ENCODE measurements around the gene NLGN2. TPM values are rescaled to one million over a fixed set of nuclear protein-coding genes. Genes with fewer than 3 reads are reported as not detected.
A peak's percentile ranks its signal among the peaks of the same experiment; 100 is the strongest.

NLGN2 gene
- total RNA-seq, 1 donor from 2014 or later, result 3.1 TPM

- Histone ChIP-seq H3K36me3 (ENCODE audit: control insufficient read depth in 3 of 3, insufficient read depth in 3 of 3, low read length in 3 of 3) (peaks cover 0 to under 1% (median 0%) of the 10 kb centered on the region in 3 donors), H3K9me3 (ENCODE audit: control insufficient read depth in 3 of 3, low read length in 3 of 3) (no peaks in the 10 kb centered on the region), H3K27me3 (ENCODE audit: control insufficient read depth in 3 of 3, insufficient read depth in 3 of 3, low read length in 3 of 3) (no peaks in the 10 kb centered on the region), H3K4me1 (ENCODE audit: control insufficient read depth in 3 of 3, insufficient read depth in 3 of 3, low read length in 3 of 3) (peaks cover 13 to 21% (median 13%) of the 10 kb centered on the region in 3 donors), H3K27ac (ENCODE audit: low read depth, low read length) (peak overlapping the region; percentile 84), H3K9ac (ENCODE audit: low read depth in 1 of 3, low read length in 3 of 3) (peak overlapping the region; percentile 76 to 95 (median 78)), H3K4me3 (ENCODE audit: low read length in 3 of 3) (peak overlapping the region; percentile 86 to 90 (median 89))
Measured at GRCh38 chr17:7403727-7403976, 4.0 kb upstream of the NLGN2 start.

DNA sequence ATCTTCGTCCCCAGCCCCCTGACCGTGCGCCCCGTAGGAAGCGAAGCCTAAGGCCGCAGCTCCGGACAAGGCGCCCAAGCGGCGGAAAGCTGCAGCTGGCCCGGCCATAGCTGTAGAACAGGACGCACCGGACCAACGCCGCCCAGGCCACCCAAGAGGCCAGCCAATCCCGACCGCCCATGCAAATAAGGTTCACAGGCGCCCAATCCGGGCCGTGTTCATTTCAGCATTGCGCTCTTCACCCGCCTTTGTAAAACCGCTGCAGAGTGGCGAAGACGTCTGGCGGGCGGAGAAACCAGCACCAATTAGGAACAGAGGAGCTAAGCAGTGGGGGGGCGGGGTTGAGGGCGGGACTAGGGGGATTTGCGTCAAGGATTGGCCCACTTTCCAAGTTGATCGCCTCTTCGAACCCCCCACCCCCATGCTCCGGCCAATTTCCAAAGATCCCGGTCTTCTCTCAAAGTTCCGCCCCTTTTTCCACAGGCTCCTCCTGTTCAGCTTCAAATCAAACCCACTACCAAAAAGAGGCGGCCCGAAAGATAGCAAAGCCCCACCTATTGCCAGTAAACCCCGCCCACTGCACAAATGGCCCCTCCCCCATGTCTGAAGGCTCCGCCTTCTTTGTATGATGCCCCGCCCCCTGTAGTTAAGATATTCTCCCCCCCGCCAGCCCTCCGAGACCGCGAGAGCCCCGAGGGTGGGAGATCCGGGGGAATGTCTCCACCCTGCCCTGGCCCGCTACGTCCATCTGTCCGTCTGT lies 3.5 kb upstream of the NLGN2 start, which contains the start of gene TMEM256:
TSS of gene TMEM256 (minus strand) at position 121 of the 760 bp plus-strand sequence. CDS start at position 108, 13 bp downstream.
- peaks cover 0 to 4% (median 1%) of the 10 kb centered on the region in 3 donors for H3K36me3 ChIP-seq (ENCODE audit: control insufficient read depth in 3 of 3, insufficient read depth in 3 of 3, low read length in 3 of 3)
- peak within 1 kb of the TSS; percentile 76 to 95 (median 78) for H3K9ac ChIP-seq (ENCODE audit: low read depth in 1 of 3, low read length in 3 of 3)
- peak within 1 kb of the TSS; percentile 86 to 90 (median 89) for H3K4me3 ChIP-seq (ENCODE audit: low read length in 3 of 3)
- H3K4me1 ChIP-seq (ENCODE audit: control insufficient read depth in 3 of 3, insufficient read depth in 3 of 3, low read length in 3 of 3), result peaks cover 13 to 21% (median 13%) of the 10 kb centered on the region in 3 donors
- peak within 1 kb of the TSS; percentile 84 for H3K27ac ChIP-seq (ENCODE audit: low read depth, low read length)
- no peaks in the 10 kb centered on the region for H3K9me3 ChIP-seq (ENCODE audit: control insufficient read depth in 3 of 3, low read length in 3 of 3)
- no peaks in the 10 kb centered on the region for H3K27me3 ChIP-seq (ENCODE audit: control insufficient read depth in 3 of 3, insufficient read depth in 3 of 3, low read length in 3 of 3)

GRCh38 chr17:7404737-7405349 lies 2.8 kb upstream of the NLGN2 start:
- Histone ChIP-seq H3K9me3 (ENCODE audit: control insufficient read depth in 3 of 3, low read length in 3 of 3) (no peaks in the 10 kb centered on the region), H3K4me3 (ENCODE audit: low read length in 3 of 3) (peak overlapping the region; percentile 67 to 73 (median 71)), H3K36me3 (ENCODE audit: control insufficient read depth in 3 of 3, insufficient read depth in 3 of 3, low read length in 3 of 3) (peaks cover 4 to 6% (median 5%) of the 10 kb centered on the region in 3 donors), H3K27me3 (ENCODE audit: control insufficient read depth in 3 of 3, insufficient read depth in 3 of 3, low read length in 3 of 3) (no peaks in the 10 kb centered on the region), H3K4me1 (ENCODE audit: control insufficient read depth in 3 of 3, insufficient read depth in 3 of 3, low read length in 3 of 3) (peaks cover 13 to 21% (median 13%) of the 10 kb centered on the region in 3 donors), H3K9ac (ENCODE audit: low read depth in 1 of 3, low read length in 3 of 3) (peak overlapping the region; percentile 72 to 80 (median 76)), H3K27ac (ENCODE audit: low read depth, low read length) (peak overlapping the region; percentile 84)

DNA sequence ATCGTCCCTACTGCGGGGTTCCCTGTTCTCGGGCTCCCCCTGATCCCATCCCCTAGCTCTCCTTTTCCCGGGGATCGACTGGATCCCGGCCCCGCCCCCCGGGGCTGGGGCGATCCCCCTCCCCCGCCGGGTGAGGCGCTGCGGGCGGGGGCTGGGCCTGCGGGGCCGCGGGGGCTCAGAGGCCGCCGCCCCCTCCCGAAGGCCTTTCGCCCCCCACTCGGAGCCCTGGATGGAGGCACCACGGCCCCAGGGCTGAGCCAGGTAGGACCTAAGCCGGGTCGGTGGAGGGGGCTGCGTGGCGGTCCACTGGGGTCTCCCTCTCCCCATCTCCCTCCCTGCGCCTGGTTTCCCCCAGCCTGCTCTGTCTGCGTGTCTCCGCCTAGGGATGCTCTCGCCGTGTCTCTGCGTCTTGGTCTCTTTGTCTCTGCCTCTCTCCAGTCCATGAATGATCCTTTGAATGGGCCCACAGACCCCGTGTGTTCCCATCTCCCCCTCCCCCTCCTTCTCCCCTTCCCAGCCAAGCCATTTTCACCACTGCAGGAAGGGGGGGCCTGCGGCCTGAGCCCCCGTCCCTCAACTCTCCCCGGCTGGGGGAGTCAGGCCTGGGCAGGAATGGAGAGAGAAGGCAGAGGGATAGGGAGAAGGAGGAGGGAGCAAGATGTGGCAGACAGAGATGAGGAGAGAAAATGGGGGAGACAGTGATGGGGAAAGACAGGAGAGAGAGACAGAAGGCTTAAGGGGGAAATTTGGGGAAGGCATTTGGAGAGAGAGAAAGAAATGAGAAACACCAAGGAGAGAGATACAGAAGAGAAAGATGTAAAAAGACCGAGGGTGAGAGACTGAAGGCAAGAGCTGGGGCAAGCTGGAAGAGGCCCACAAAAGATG lies 2.1 kb upstream of the NLGN2 start:
- H3K27ac ChIP-seq (ENCODE audit: low read depth, low read length), result peak overlapping the region; percentile 84
- peak overlapping the region; percentile 72 to 80 (median 76) for H3K9ac ChIP-seq (ENCODE audit: low read depth in 1 of 3, low read length in 3 of 3)
- no peaks in the 10 kb centered on the region for H3K9me3 ChIP-seq (ENCODE audit: control insufficient read depth in 3 of 3, low read length in 3 of 3)
- H3K4me1 ChIP-seq (ENCODE audit: control insufficient read depth in 3 of 3, insufficient read depth in 3 of 3, low read length in 3 of 3), result peaks cover 13 to 21% (median 13%) of the 10 kb centered on the region in 3 donors
- peaks cover 4 to 8% (median 6%) of the 10 kb centered on the region in 3 donors for H3K36me3 ChIP-seq (ENCODE audit: control insufficient read depth in 3 of 3, insufficient read depth in 3 of 3, low read length in 3 of 3)
- H3K4me3 ChIP-seq (ENCODE audit: low read length in 3 of 3), result peak overlapping the region; percentile 67 to 73 (median 71)
- no peaks in the 10 kb centered on the region for H3K27me3 ChIP-seq (ENCODE audit: control insufficient read depth in 3 of 3, insufficient read depth in 3 of 3, low read length in 3 of 3)

- Histone ChIP-seq H3K36me3 (ENCODE audit: control insufficient read depth in 3 of 3, insufficient read depth in 3 of 3, low read length in 3 of 3) (peaks cover 4 to 9% (median 6%) of the 10 kb centered on the region in 3 donors), H3K9me3 (ENCODE audit: control insufficient read depth in 3 of 3, low read length in 3 of 3) (no peaks in the 10 kb centered on the region), H3K4me1 (ENCODE audit: control insufficient read depth in 3 of 3, insufficient read depth in 3 of 3, low read length in 3 of 3) (peaks cover 13 to 21% (median 13%) of the 10 kb centered on the region in 3 donors), H3K9ac (ENCODE audit: low read depth in 1 of 3, low read length in 3 of 3) (no peak overlapping the region), H3K27me3 (ENCODE audit: control insufficient read depth in 3 of 3, insufficient read depth in 3 of 3, low read length in 3 of 3) (no peaks in the 10 kb centered on the region), H3K4me3 (ENCODE audit: low read length in 3 of 3) (no peak overlapping the region), H3K27ac (ENCODE audit: low read depth, low read length) (peak overlapping the region; percentile 84)
Measured at GRCh38 chr17:7406235-7406825, 1.3 kb upstream of the NLGN2 start.

DNA sequence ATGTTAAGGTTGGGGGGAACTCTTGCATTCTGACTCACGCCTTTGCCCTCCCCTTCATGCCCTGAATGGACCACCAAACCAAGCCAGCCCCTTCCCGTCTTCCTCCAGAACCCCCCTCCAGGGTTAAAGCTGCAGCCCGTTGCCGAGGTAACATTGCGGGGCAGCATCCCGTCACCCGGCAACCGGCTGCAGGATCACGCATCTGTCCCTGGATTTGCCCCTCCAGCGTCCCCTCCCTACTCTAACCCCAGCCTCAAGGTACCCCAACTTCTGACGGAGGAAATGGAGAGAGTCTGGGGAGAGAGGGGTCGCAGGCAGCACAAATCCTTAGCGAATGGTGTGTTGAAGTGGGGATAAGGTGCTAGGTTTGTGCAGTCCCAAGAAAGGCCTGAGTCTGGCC lies 563 bp upstream of the NLGN2 start:
- Histone ChIP-seq H3K27ac (ENCODE audit: low read depth, low read length) (no peak overlapping the region), H3K4me1 (ENCODE audit: control insufficient read depth in 3 of 3, insufficient read depth in 3 of 3, low read length in 3 of 3) (peaks cover 13 to 21% (median 13%) of the 10 kb centered on the region in 3 donors), H3K9me3 (ENCODE audit: control insufficient read depth in 3 of 3, low read length in 3 of 3) (no peaks in the 10 kb centered on the region), H3K4me3 (ENCODE audit: low read length in 3 of 3) (no peak overlapping the region), H3K9ac (ENCODE audit: low read depth in 1 of 3, low read length in 3 of 3) (no peak overlapping the region), H3K27me3 (ENCODE audit: control insufficient read depth in 3 of 3, insufficient read depth in 3 of 3, low read length in 3 of 3) (no peaks in the 10 kb centered on the region), H3K36me3 (ENCODE audit: control insufficient read depth in 3 of 3, insufficient read depth in 3 of 3, low read length in 3 of 3) (peaks cover 4 to 9% (median 6%) of the 10 kb centered on the region in 3 donors)

GRCh38 chr17:7408252-7408727 lies 645 bp downstream of the NLGN2 start:
- Histone ChIP-seq H3K9me3 (ENCODE audit: control insufficient read depth in 3 of 3, low read length in 3 of 3) (no peaks in the 10 kb centered on the region), H3K36me3 (ENCODE audit: control insufficient read depth in 3 of 3, insufficient read depth in 3 of 3, low read length in 3 of 3) (peaks cover 4 to 9% (median 6%) of the 10 kb centered on the region in 3 donors), H3K4me1 (ENCODE audit: control insufficient read depth in 3 of 3, insufficient read depth in 3 of 3, low read length in 3 of 3) (peaks cover 5 to 14% (median 5%) of the 10 kb centered on the region in 3 donors), H3K27ac (ENCODE audit: low read depth, low read length) (no peak overlapping the region), H3K4me3 (ENCODE audit: low read length in 3 of 3) (no peak overlapping the region), H3K9ac (ENCODE audit: low read depth in 1 of 3, low read length in 3 of 3) (no peak overlapping the region), H3K27me3 (ENCODE audit: control insufficient read depth in 3 of 3, insufficient read depth in 3 of 3, low read length in 3 of 3) (no peaks in the 10 kb centered on the region)

DNA sequence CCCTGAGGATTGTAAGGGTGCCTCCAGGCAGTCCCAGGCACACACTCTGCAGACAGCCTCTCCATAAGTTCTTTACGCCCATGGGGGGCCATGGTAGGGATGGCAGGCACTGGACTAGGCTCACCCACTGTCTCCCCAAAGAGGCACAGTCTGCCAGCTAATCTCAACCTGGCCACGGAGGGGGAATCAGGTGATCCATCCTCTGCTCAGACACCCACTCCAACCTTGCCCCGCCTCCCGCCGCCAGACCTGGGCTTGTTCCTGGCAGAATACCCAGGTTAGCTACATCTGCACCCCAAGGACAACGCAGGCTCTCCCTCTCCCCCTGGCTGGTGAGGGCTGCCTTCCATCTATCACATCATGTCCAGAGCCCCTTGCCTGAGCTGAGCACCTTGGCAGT lies 1.2 kb downstream of the NLGN2 start:
- H3K4me3 ChIP-seq (ENCODE audit: low read length in 3 of 3), result no peak overlapping the region
- H3K9me3 ChIP-seq (ENCODE audit: control insufficient read depth in 3 of 3, low read length in 3 of 3), result no peaks in the 10 kb centered on the region
- no peak overlapping the region for H3K27ac ChIP-seq (ENCODE audit: low read depth, low read length)

GRCh38 chr17:7409716-7410115 lies 2.1 kb downstream of the NLGN2 start:
- Histone ChIP-seq H3K27ac (ENCODE audit: low read depth, low read length) (no peak overlapping the region), H3K9me3 (ENCODE audit: control insufficient read depth in 3 of 3, low read length in 3 of 3) (no peaks in the 10 kb centered on the region), H3K9ac (ENCODE audit: low read depth in 1 of 3, low read length in 3 of 3) (no peak overlapping the region), H3K4me1 (ENCODE audit: control insufficient read depth in 3 of 3, insufficient read depth in 3 of 3, low read length in 3 of 3) (peaks cover 5 to 13% (median 5%) of the 10 kb centered on the region in 3 donors), H3K36me3 (ENCODE audit: control insufficient read depth in 3 of 3, insufficient read depth in 3 of 3, low read length in 3 of 3) (peaks cover 4 to 9% (median 6%) of the 10 kb centered on the region in 3 donors), H3K4me3 (ENCODE audit: low read length in 3 of 3) (no peak overlapping the region), H3K27me3 (ENCODE audit: control insufficient read depth in 3 of 3, insufficient read depth in 3 of 3, low read length in 3 of 3) (no peaks in the 10 kb centered on the region)

More for the DNA sequence above, 1.2 kb downstream of the NLGN2 start:
- H3K4me1 ChIP-seq (ENCODE audit: control insufficient read depth in 3 of 3, insufficient read depth in 3 of 3, low read length in 3 of 3), result peaks cover 5 to 13% (median 5%) of the 10 kb centered on the region in 3 donors
- no peaks in the 10 kb centered on the region for H3K27me3 ChIP-seq (ENCODE audit: control insufficient read depth in 3 of 3, insufficient read depth in 3 of 3, low read length in 3 of 3)
- H3K9ac ChIP-seq (ENCODE audit: low read depth in 1 of 3, low read length in 3 of 3), result no peak overlapping the region
- peaks cover 4 to 9% (median 6%) of the 10 kb centered on the region in 3 donors for H3K36me3 ChIP-seq (ENCODE audit: control insufficient read depth in 3 of 3, insufficient read depth in 3 of 3, low read length in 3 of 3)

Data from skeletal muscle tissue (tissue), 4 donors.